Mesothelial cell of epicardium (in vitro differentiated cells): ENCODE results near the gene DPP8. TPM values are rescaled to one million over a fixed set of nuclear protein-coding genes. Genes with fewer than 3 reads are reported as not detected.

ENCODE experiments used
- DNase-seq, 2 experiments: peaks; one replicate each; pipeline ENCODE4 v3.0.0; 2021; ENCODE audit warnings: low spot score in 2 of 2; ENCODE audit not compliant: unreplicated experiment in 2 of 2
- H3K27ac Mint-ChIP-seq: 2 replicates; pipeline ENCODE4 v1.8.0; 2021; ENCODE audit warnings: mixed read lengths
- H3K27me3 Mint-ChIP-seq: 2 replicates; pipeline ENCODE4 v1.8.0; 2021; ENCODE audit warnings: low read depth, mixed read lengths
- H3K36me3 Mint-ChIP-seq: 2 replicates; pipeline ENCODE4 v1.8.0; 2021; ENCODE audit warnings: mixed read lengths
- H3K4me1 Mint-ChIP-seq: 2 replicates; pipeline ENCODE4 v1.8.0; 2021; ENCODE audit warnings: mixed read lengths
- H3K4me3 Mint-ChIP-seq: 2 replicates; pipeline ENCODE4 v1.8.0; 2021; ENCODE audit warnings: mild to moderate bottlenecking, moderate library complexity, mixed read lengths
- H3K9me3 Mint-ChIP-seq: 2 replicates; pipeline ENCODE4 v1.8.0; 2021; ENCODE audit warnings: mixed read lengths
- total RNA-seq: library from RNA; stranded (reverse); gene quantifications from 3 replicates; pipeline ENCODE4 v1.2.1, GENCODE V29; 2021
- TF ChIP-seq, protein P1 (sequence below): fragments of 200-600 bp; sonication (generic); IDR thresholded peaks from one replicate; pipeline ENCODE4 v1.5.0; 2021; ENCODE audit warnings: antibody characterized with exemption; ENCODE audit not compliant: unreplicated experiment

The DPP8 gene
- total RNA-seq, 1 donor from 2014 or later, result 31.5 TPM

DNA sequence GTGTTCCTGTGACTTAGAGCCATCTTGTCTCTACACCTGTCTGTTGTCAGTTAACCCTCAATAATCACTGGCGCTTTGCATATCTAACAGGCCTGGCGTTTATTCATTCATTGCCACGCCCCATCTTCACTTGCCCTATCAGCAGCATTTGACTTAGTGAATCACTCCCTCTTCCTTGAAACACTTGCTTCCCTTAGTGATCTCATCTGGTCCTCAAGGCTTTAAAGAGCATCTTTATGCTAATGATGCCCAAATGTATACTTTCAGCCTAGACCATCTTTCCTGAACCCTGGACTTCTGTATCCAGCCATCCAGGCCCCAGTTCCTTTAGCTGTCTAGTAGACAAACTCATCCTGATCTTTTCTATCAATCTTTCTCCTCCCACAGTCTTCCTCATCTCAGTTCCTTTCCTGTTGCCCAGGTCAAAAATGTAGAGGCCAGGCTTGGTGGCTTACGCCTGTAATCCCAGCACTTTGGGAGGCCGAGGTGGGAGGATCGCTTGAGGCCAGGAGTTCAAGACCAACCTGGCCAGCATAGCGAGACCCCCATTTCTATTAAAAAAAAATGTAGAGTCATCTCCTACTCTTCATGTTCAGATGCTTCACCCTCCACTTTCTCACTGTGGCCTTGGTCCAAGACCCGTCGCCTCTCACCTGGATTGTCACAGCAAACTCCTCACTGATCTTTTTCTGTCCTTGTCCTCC lies 93.4 kb downstream of the DPP8 start:
- Mint-ChIP-seq H3K4me3 (peak overlapping the region; percentile 93), H3K36me3 (no peaks in the 10 kb centered on the region), H3K9me3 (no peaks in the 10 kb centered on the region), H3K27me3 (peaks cover 10% of the 10 kb centered on the region), H3K4me1 (peaks cover 20% of the 10 kb centered on the region), H3K27ac (no peak overlapping the region)
- DNase-seq, result no peak
- TF ChIP-seq, protein P1, sequence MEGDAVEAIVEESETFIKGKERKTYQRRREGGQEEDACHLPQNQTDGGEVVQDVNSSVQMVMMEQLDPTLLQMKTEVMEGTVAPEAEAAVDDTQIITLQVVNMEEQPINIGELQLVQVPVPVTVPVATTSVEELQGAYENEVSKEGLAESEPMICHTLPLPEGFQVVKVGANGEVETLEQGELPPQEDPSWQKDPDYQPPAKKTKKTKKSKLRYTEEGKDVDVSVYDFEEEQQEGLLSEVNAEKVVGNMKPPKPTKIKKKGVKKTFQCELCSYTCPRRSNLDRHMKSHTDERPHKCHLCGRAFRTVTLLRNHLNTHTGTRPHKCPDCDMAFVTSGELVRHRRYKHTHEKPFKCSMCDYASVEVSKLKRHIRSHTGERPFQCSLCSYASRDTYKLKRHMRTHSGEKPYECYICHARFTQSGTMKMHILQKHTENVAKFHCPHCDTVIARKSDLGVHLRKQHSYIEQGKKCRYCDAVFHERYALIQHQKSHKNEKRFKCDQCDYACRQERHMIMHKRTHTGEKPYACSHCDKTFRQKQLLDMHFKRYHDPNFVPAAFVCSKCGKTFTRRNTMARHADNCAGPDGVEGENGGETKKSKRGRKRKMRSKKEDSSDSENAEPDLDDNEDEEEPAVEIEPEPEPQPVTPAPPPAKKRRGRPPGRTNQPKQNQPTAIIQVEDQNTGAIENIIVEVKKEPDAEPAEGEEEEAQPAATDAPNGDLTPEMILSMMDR, result no peak

DNA sequence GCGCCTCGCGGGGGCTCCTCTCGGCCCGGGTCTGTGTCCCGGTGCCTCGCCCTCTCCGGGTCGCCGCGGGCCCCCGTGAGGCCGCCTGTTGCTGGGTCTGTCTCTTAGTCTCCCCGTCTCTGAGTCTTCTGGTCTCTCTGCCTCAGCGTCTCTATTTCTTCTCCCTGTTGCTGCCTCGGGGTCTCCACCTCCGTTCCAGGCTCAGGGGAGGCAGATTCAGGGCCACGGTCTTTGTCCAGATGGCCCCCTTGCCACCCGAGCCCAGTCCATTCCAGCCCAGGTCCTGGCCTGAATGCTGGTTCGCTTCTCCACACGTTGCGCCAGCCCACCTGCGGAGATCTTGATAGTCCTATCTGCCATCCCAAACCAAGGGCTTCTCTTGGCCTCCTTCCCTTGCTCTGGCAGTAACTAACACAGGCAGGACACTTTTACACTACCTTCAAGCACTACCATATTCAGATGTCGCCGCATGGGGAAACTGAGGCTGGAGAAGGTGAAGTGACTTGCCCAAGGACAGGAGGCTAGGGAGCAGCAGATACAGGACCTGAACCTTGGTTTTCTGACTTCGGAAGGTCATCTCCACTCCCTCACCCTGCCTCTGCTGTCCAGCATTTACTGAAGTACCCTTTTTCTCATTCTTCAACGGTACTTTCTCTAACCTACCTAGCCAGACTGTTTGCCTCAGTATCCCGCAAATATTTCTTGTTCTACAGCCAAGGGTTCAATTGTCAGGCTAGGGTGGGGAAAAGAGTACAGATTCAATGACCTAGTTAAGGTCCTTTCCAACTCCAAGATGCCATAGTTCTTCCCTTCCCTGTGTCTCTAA lies 94.1 kb downstream of the DPP8 start:
- no peaks in the 10 kb centered on the region for H3K9me3 Mint-ChIP-seq
- peaks cover 26% of the 10 kb centered on the region for H3K4me1 Mint-ChIP-seq
- H3K36me3 Mint-ChIP-seq, result no peaks in the 10 kb centered on the region
- peaks cover 10% of the 10 kb centered on the region for H3K27me3 Mint-ChIP-seq
- H3K27ac Mint-ChIP-seq, result peak overlapping the region; percentile 96
- DNase-seq, result no peak
- H3K4me3 Mint-ChIP-seq, result peak overlapping the region; percentile 93
- TF ChIP-seq, protein P1, result no peak

DNA sequence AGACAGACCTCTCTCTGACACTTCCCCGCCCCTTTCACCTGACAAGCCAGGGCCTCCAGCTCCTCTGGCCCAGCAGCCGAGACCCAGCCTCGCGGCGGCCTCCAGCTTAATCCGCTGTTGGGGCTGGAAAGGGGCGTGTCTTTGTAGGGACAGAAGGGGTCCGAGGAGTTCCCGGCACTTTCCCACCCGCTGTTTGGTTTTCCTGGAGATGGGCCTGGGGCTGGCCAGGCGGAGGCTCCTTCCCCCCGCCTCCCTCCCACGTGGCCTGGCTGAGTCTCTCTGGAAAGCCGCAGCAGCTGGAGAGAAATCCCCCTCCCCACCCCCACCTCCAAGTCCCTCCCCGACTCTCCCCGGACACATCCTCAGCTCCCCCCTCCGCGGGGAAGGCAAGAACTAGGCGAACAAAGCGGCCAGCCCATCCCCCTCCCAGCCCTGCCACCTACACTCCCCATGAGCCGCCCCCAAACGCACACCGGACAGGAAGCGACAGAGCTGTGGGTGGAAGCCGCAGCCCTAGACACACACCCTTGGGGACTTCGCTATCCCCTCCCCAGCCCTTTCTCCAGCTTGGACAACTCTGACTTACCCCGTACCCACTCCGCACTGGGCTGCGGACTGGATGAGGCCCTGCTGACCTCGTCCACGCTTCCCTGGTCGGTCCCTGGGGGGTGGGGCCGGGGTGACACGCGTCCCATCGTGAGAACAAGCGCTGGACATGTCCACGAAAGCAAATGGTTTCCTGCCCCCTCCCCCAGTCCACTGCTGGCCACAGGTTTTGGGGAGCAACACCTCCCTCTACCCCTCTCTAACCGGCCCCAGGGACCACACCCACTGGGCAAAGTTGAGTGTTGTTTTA lies 95.9 kb downstream of the DPP8 start:
- peaks cover 35% of the 10 kb centered on the region for H3K4me1 Mint-ChIP-seq
- H3K36me3 Mint-ChIP-seq, result no peaks in the 10 kb centered on the region
- DNase-seq, result peak; percentile 62 to 73
- TF ChIP-seq, protein P1, result no peak
- peak overlapping the region; percentile 84 for H3K4me3 Mint-ChIP-seq
- no peaks in the 10 kb centered on the region for H3K9me3 Mint-ChIP-seq
- peak overlapping the region; percentile 82 for H3K27ac Mint-ChIP-seq
- H3K27me3 Mint-ChIP-seq, result peaks cover 10% of the 10 kb centered on the region

DNA sequence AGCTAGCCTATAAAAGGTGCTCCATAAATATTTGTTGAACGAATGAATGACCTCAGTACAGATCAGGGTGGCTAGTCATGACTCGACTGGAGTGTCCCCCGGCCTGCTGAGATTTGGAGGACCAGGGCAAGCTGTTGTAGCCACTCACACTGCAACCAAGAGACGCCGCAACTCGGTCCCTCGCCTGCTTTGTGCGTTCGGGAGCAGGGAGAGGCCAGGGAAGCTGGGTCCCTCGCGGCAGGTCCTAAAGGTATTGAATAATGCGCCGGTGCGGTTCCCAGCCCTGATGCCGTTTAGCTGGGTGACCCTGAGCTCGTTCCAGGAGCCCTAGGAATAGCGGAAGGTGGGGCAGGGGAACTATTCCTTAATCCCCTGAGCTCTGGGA lies 96.5 kb downstream of the DPP8 start:
- no peak for DNase-seq
- H3K4me1 Mint-ChIP-seq, result peaks cover 39% of the 10 kb centered on the region
- peaks cover 10% of the 10 kb centered on the region for H3K27me3 Mint-ChIP-seq
- no peaks in the 10 kb centered on the region for H3K9me3 Mint-ChIP-seq
- H3K4me3 Mint-ChIP-seq, result peak overlapping the region; percentile 84
- H3K27ac Mint-ChIP-seq, result peak overlapping the region; percentile 70
- H3K36me3 Mint-ChIP-seq, result no peaks in the 10 kb centered on the region
- TF ChIP-seq, protein P1, result no peak

DNA sequence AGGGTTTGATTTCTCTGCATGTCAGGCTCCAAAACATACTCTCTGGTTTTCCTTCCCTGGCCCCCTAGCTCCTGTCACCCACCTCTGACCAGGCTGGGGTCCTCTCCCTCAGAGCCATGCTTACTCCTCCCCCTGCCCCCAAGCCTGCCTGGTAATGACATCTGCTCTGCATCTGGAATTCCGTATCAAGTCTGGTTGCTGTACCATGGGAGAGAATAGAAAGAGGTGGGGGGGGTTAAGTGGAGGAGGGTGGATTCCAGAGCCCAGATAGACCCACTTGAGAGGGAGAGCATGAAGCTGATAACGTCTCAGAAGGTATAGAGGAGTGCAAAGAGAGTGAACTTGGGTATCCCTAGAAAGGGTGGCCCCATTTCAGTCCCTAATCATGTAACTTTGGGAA lies 98.9 kb downstream of the DPP8 start:
- Mint-ChIP-seq H3K27ac (peak overlapping the region; percentile 72), H3K9me3 (no peaks in the 10 kb centered on the region), H3K4me1 (peaks cover 47% of the 10 kb centered on the region), H3K36me3 (no peaks in the 10 kb centered on the region), H3K4me3 (no peak overlapping the region), H3K27me3 (peaks cover 10% of the 10 kb centered on the region)
- no peak for DNase-seq
- TF ChIP-seq, protein P1, result no peak
